K562 (cell line): ENCODE results near the gene TMEM237. TPM values are rescaled to one million over a fixed set of nuclear protein-coding genes. Genes with fewer than 3 reads are reported as not detected.

Source experiments
- ATAC-seq: fragments of 200-7000 bp; cut with Tn5 transposase; 3 replicates; pipeline ENCODE4 v1.9.1; 2020; ENCODE audit warnings: moderate library complexity
- BruUV-seq: library from RNA; stranded (reverse); fragments of 400-500 nt; replicated peaks from 2 replicates; lab custom pipeline; 2021; lab: Mats Ljungman, UMichigan
- CTCF ChIA-PET: fragments of 300-600 bp; formaldehyde crosslinking; extraction: SDS; loops from one replicate; lab custom pipeline; 2021; ENCODE audit warnings: low intra/inter-chr PET ratio; lab: Yijun Ruan, JAX
- POLR2A ChIA-PET: fragments of 300-600, 350-650 bp; sonication (Branson Sonifier 250); formaldehyde crosslinking; extraction: SDS; loops from one replicate; lab custom pipeline; 2021; ENCODE audit warnings: antibody characterized with exemption, inconsistent platforms; lab: Yijun Ruan, JAX
- DNase-seq, 4 experiments: peaks; one replicate each; pipeline versions ENCODE4 v3.0.0 to v3.0.0-alpha.2; 2011 to 2018; ENCODE audit warnings: low spot score in 3 of 4, mixed read lengths in 3 of 4; ENCODE audit errors: extremely low read depth in 1 of 4
- FAIRE-seq: peaks from 2 replicates; lab custom pipeline; 2011; peaks lifted over from hg19 to GRCh38; lab: Jason Lieb, UNC
- H2AFZ ChIP-seq: 2 replicates; pipeline ENCODE4 v1.6.0; 2011; ENCODE audit warnings: low read depth, low read length, control low read depth, inconsistent platforms
- H3K27ac ChIP-seq: fragments of 200-600 bp; 3 replicates; pipeline ENCODE4 v1.8.0; 2011; ENCODE audit warnings: low read depth, mild to moderate bottlenecking, control low read depth, inconsistent platforms, low read length, moderate library complexity, mixed read lengths; ENCODE audit errors: extremely low read depth
- H3K27me3 ChIP-seq, 2 experiments: fragments of 300-600 bp in 1 of 2; 2 replicates in 1 of 2; 3 replicates in 1 of 2; pipeline versions ENCODE4 v1.6.0 to v1.8.0; 2011; ENCODE audit warnings: inconsistent platforms in 2 of 2, low read length in 2 of 2, mild to moderate bottlenecking in 1 of 2, mixed read lengths in 1 of 2, moderate library complexity in 1 of 2; ENCODE audit not compliant: control insufficient read depth in 2 of 2, insufficient read depth in 2 of 2
- H3K36me3 ChIP-seq: fragments of 300-600 bp; 3 replicates; pipeline ENCODE4 v1.8.0; 2011; ENCODE audit warnings: mild to moderate bottlenecking, low read length, inconsistent platforms; ENCODE audit not compliant: control insufficient read depth, insufficient read depth
- H3K4me1 ChIP-seq, 2 experiments: fragments of 200-600 bp in 1 of 2; replicated peaks in 1 of 2; 2 replicates in 1 of 2; 3 replicates in 1 of 2; pipeline versions ENCODE4 v1.5.1 to v1.8.0; 2011; ENCODE audit warnings: inconsistent platforms in 2 of 2, low read length in 2 of 2, mild to moderate bottlenecking in 1 of 2, mixed read lengths in 1 of 2, moderate library complexity in 1 of 2; ENCODE audit not compliant: control insufficient read depth in 2 of 2, insufficient read depth in 2 of 2
- H3K4me2 ChIP-seq: 2 replicates; pipeline ENCODE4 v1.6.1; 2011; ENCODE audit warnings: low read length, control low read depth, inconsistent platforms, mixed read lengths; ENCODE audit not compliant: insufficient read depth
- H3K4me3 ChIP-seq: fragments of 200-600 bp; sonication (generic), shearing (Covaris generic); 2 replicates; pipeline ENCODE4 v1.5.1; 2016; ENCODE audit warnings: control low read depth, inconsistent platforms
- H3K79me2 ChIP-seq: fragments of 200-600 bp; 3 replicates; pipeline ENCODE4 v1.8.0; 2011; ENCODE audit warnings: low read length, inconsistent platforms; ENCODE audit not compliant: control insufficient read depth, insufficient read depth
- H3K9ac ChIP-seq, 2 experiments: 2 replicates each; pipeline versions ENCODE4 v1.6.0 to v1.6.1; 2011; ENCODE audit warnings: low read depth in 2 of 2, low read length in 2 of 2, control low read depth in 1 of 2, inconsistent platforms in 1 of 2, mild to moderate bottlenecking in 1 of 2, mixed read lengths in 1 of 2; ENCODE audit not compliant: insufficient read depth in 1 of 2
- H3K9me1 ChIP-seq: one replicate; pipeline ENCODE4 v1.6.0; 2011; ENCODE audit warnings: inconsistent platforms, mild to moderate bottlenecking, low read length, moderate library complexity; ENCODE audit not compliant: control insufficient read depth, insufficient read depth
- H3K9me3 ChIP-seq: replicated peaks from 2 replicates; pipeline ENCODE4 v1.5.1; 2011; ENCODE audit warnings: low read depth, low read length, inconsistent platforms; ENCODE audit not compliant: control insufficient read depth, insufficient read depth
- H4K20me1 ChIP-seq: replicated peaks from 2 replicates; pipeline ENCODE4 v1.6.1; 2011; ENCODE audit warnings: low read length, inconsistent platforms, mixed read lengths; ENCODE audit not compliant: control insufficient read depth, insufficient read depth
- ATF1 ChIP-seq, 2 experiments: fragments of 450-650 bp in 1 of 2; IDR thresholded peaks; 2 replicates each; pipeline ENCODE4 v1.6.1; 2016; ENCODE audit warnings: missing compliant biosample characterization in 1 of 2, missing genetic modification characterization in 1 of 2
- CREB1 ChIP-seq, 2 experiments: sonication (generic) in 1 of 2; formaldehyde crosslinking in 1 of 2; IDR thresholded peaks; 2 replicates each; pipeline versions ENCODE4 v1.6.1 to v1.8.0; 2012 to 2022; ENCODE audit warnings: inconsistent platforms in 1 of 2, mild to moderate bottlenecking in 1 of 2, missing genetic modification reagents in 1 of 2, moderate library complexity in 1 of 2
- CREM ChIP-seq: IDR thresholded peaks from 2 replicates; pipeline ENCODE4 v1.6.1; 2014; ENCODE audit warnings: antibody characterized with exemption, low read depth
- ETV1 ChIP-seq: fragments of 450-650 bp; conservative IDR thresholded peaks from 2 replicates; pipeline ENCODE4 v1.6.1; 2016; ENCODE audit warnings: missing genetic modification characterization, control low read depth, low read depth, missing compliant biosample characterization
- HMBOX1 ChIP-seq: sonication (generic); IDR thresholded peaks from 2 replicates; pipeline ENCODE4 v1.6.1; 2016
- PRDM10 ChIP-seq: fragments of 450-650 bp; IDR thresholded peaks from 2 replicates; pipeline ENCODE4 v1.6.1; 2018; ENCODE audit not compliant: partially characterized antibody
- PTBP1 ChIP-seq: fragments of 200-400 bp; formaldehyde crosslinking; IDR thresholded peaks from 2 replicates; pipeline ENCODE4 v1.6.1; 2017; ENCODE audit warnings: low read depth, low read length
- SNAPC5 ChIP-seq: fragments of 250-450 bp; sonication (Bioruptor Pico); IDR thresholded peaks from 2 replicates; pipeline ENCODE4 v1.8.0; 2021; ENCODE audit warnings: moderate library complexity, mild to moderate bottlenecking, inconsistent platforms
- SREBF1 ChIP-seq: fragments of 150-350 bp; IDR thresholded peaks from 2 replicates; pipeline ENCODE4 v1.6.1; 2014; ENCODE audit warnings: antibody characterized with exemption, low read depth, low read length, borderline replicate concordance
- WGBS: fragments of 100-300 bp; shearing (Covaris generic); methylation state at CpG from one replicate; pipeline ENCODE4 v1.1.6; 2016; ENCODE audit warnings: low coverage, mixed read lengths; ENCODE audit not compliant: insufficient coverage; ENCODE audit errors: missing lambda C conversion rate; 5-methylcytosine and 5-hydroxymethylcytosine counted together
- in situ Hi-C: fragments of 300-500 bp; cut with MboI; formaldehyde crosslinking; loops from 4 replicates; pipeline ENCODE4 v1.15.0; 2018; ENCODE audit warnings: inconsistent platforms, mixed read lengths
- intact Hi-C: fragments of 100-400 bp; cut with micrococcal nuclease; formaldehyde crosslinking; loops from 2 replicates; pipeline ENCODE4 v1.14.2; 2022
- polyA plus RNA-seq, 8 experiments: library from polyadenylated mRNA; depleted of rRNA in 4 of 8; stranded (reverse) in 5 of 8; unstranded in 3 of 8; fragments of >200 nt; fragmentation: Nextera tagmentation in 2 of 8; fragmentation: Illumina TruSeq in 1 of 8; extraction: Ambion mirVana in 2 of 8; extraction: Trizol in 1 of 8; gene quantifications; 2 replicates each; pipeline versions ENCODE4 v1.2.1 to v1.2.3, GENCODE V29; 2011 to 2014; ENCODE audit warnings: inconsistent platforms in 1 of 8, missing spikeins in 1 of 8
- total RNA-seq, 7 experiments: library from RNA; depleted of rRNA in 6 of 7; stranded (reverse); fragments of >200 nt in 6 of 7; fragmentation: Illumina TruSeq in 2 of 7; extraction: Trizol in 2 of 7; gene quantifications; 2 replicates each; pipeline versions ENCODE4 v1.2.1 to v1.2.3, GENCODE V29; 2011 to 2021; ENCODE audit warnings: low replicate concordance in 1 of 7

The TMEM237 gene
- total and polyA plus RNA-seq, 9 of the 15 experiments (the other 6 are each of a cell fraction or from before 2014, with no cell fraction given): 6.2 to 25.6 (median 17.9) TPM

GRCh38 chr2:201664334-201664733, 21.0 kb upstream of the TMEM237 start:
- no peak for DNase-seq
- ATAC-seq: no peak
- intact Hi-C loops (no loop called here), in situ Hi-C loops (no loop called here)
- Histone ChIP-seq H2AFZ (peak overlapping the region; percentile 53; the same call in 1 of the 2 replicates), H3K36me3 (no peaks in the 10 kb centered on the region), H3K27me3 (no peaks in the 10 kb centered on the region; a peak in 2 of 5 replicates), H3K79me2 (no peaks in the 10 kb centered on the region), H3K4me1 (no peaks in the 10 kb centered on the region; a peak in 2 of 5 replicates), H3K27ac (no peak overlapping the region), H3K9me3 (no peaks in the 10 kb centered on the region), H3K9ac (no peak overlapping the region), H3K9me1 (no peaks in the 10 kb centered on the region), H3K4me2 (peak overlapping the region; percentile 33; the same call in 1 of the 2 replicates), H3K4me3 (no peak overlapping the region), H4K20me1 (no peaks in the 10 kb centered on the region)
- no peak for FAIRE-seq
- ChIA-PET POLR2A (interaction anchor here (0.6 kb wide), 1 partner anchor 16 kb away, joined by 3 read pairs; no protein-coding TSS in a partner anchor), CTCF (no interaction called here)
- no peak for TF ChIP-seq ATF1 (CRISPR knock-in tag; IDR thresholded peaks at IDR 0.05)
- TF ChIP-seq ATF1 (tag; IDR thresholded peaks at IDR 0.05): peak; percentile 51; the same call in 1 of the 2 replicates
- TF ChIP-seq PRDM10: peak; percentile 39
- TF ChIP-seq SNAPC5: no peak
- TF ChIP-seq SREBF1: no peak
- TF ChIP-seq CREB1 (IDR thresholded peaks at IDR 0.05): 0 out of 2 replicates have a peak, but pooled peaks have one; percentile 37
- TF ChIP-seq CREB1 (CRISPR knock-in tag; IDR thresholded peaks at IDR 0.05): no peak
- peak; percentile 80 for TF ChIP-seq CREM
- TF ChIP-seq ETV1 (tag): no peak
- no peak for TF ChIP-seq PTBP1
- 0 out of 2 replicates have a peak, but pooled peaks have one; percentile 24 for TF ChIP-seq HMBOX1
- BruUV-seq: no TSS peak
- WGBS: 18% methylated on average over 5 of the region's 8 CpGs
